ENCODE measurements around the gene UBAP1.
"Not testable (repeated sequence)": the region's sequence is repeated elsewhere in the genome, so short reads cannot be mapped to it uniquely, and the experiment has no call there.

Gene UBAP1

GRCh38 chr9:34271265-34272006, 92.6 kb downstream of the UBAP1 start:
- no peak for DNase-seq

- no peak for DNase-seq
Measured at GRCh38 chr9:34272101-34272541, 93.3 kb downstream of the UBAP1 start.

GRCh38 chr9:34273588-34273987, 94.7 kb downstream of the UBAP1 start:
- DNase-seq = not testable (repeated sequence)

GRCh38 chr9:34275811-34276210, 97.0 kb downstream of the UBAP1 start:
- no peak for DNase-seq

GRCh38 chr9:34276772-34277171, 97.9 kb downstream of the UBAP1 start:
- no peak for DNase-seq

GRCh38 chr9:34279411-34279810, 100.6 kb downstream of the UBAP1 start:
- DNase-seq = no peak

GRCh38 chr9:34282096-34282495, 103.3 kb downstream of the UBAP1 start:
- no peak for DNase-seq

GRCh38 chr9:34289159-34289558, 110.3 kb downstream of the UBAP1 start:
- DNase-seq = no peak

GRCh38 chr9:34291023-34291422, 112.2 kb downstream of the UBAP1 start:
- no peak for DNase-seq

- DNase-seq = no peak
Measured at GRCh38 chr9:34291423-34291822, 112.6 kb downstream of the UBAP1 start.

- no peak for DNase-seq
Measured at GRCh38 chr9:34292552-34292951, 113.7 kb downstream of the UBAP1 start.

GRCh38 chr9:34301064-34301463, 122.2 kb downstream of the UBAP1 start:
- not testable (repeated sequence) for DNase-seq
